NB4 (cell line): ENCODE results near the gene GOSR1.

Source experiments
- DNase-seq: peaks from one replicate; pipeline ENCODE4 v3.0.0; 2010; ENCODE audit warnings: low read depth
- H3K4me3 ChIP-seq: one replicate; pipeline ENCODE4 v1.5.1; 2011; ENCODE audit warnings: mild to moderate bottlenecking, low read depth, low read length, moderate library complexity
- CTCF ChIP-seq: IDR thresholded peaks from one replicate; pipeline ENCODE4 v1.5.1; 2012; ENCODE audit warnings: low read depth, low read length
- MAX ChIP-seq: IDR thresholded peaks from 2 replicates; pipeline ENCODE4 v1.6.1; 2011; ENCODE audit warnings: low read depth, low read length
- MYC ChIP-seq: IDR thresholded peaks from 2 replicates; pipeline ENCODE4 v1.6.1; 2011; ENCODE audit warnings: low read depth, low read length
- POLR2A ChIP-seq: IDR thresholded peaks from 2 replicates; pipeline ENCODE4 v1.6.1; 2011; ENCODE audit warnings: mild to moderate bottlenecking; ENCODE audit not compliant: insufficient read length; ENCODE audit errors: extremely low read depth

Gene GOSR1

GRCh38 chr17:30468465-30468864 is 8.7 kb upstream of the GOSR1 start:
- TF ChIP-seq POLR2A (no peak), MYC (no peak), MAX (no peak), CTCF (no peak)
- DNase-seq: no peak

GRCh38 chr17:30472238-30472890 is 4.8 kb upstream of the GOSR1 start:
- no peak overlapping the region for H3K4me3 ChIP-seq
- TF ChIP-seq MAX (no peak), MYC (no peak), POLR2A (no peak), CTCF (no peak)
- no peak for DNase-seq

More at GRCh38 chr17:30468465-30468864, 8.7 kb upstream of the GOSR1 start:
- H3K4me3 ChIP-seq: no peak overlapping the region

- no peak for TF ChIP-seq MYC
- TF ChIP-seq MAX: no peak
- no peak for TF ChIP-seq POLR2A
- no peak for TF ChIP-seq CTCF
- H3K4me3 ChIP-seq: no peak overlapping the region
- peak; percentile 9 for DNase-seq
Observed at GRCh38 chr17:30475206-30475605, 2.0 kb upstream of the GOSR1 start.

GRCh38 chr17:30476726-30477082 is 504 bp upstream of the GOSR1 start:
- TF ChIP-seq MYC: no peak
- no peak for TF ChIP-seq POLR2A
- TF ChIP-seq CTCF: no peak
- TF ChIP-seq MAX: no peak
- no peak for DNase-seq
- peak overlapping the region; percentile 94 for H3K4me3 ChIP-seq

- TF ChIP-seq POLR2A (no peak), MYC (no peak), MAX (no peak), CTCF (no peak)
- H3K4me3 ChIP-seq: peak overlapping the region; percentile 94
- DNase-seq: no peak
Observed at GRCh38 chr17:30477774-30478115, 537 bp downstream of the GOSR1 start.
